HEK293 (cell line): ENCODE data around the gene LDB1.

ENCODE experiments used
- AEBP2 ChIP-seq: fragments of 450-650 bp; formaldehyde crosslinking; IDR thresholded peaks from 2 replicates; pipeline ENCODE4 v1.5.1; 2016; ENCODE audit warnings: missing biosample characterization, missing genetic modification characterization, borderline replicate concordance
- GLI4 ChIP-seq: fragments of 450-650 bp; formaldehyde crosslinking; IDR thresholded peaks from 2 replicates; pipeline ENCODE4 v1.5.1; 2016; ENCODE audit warnings: missing biosample characterization, missing genetic modification characterization
- RBAK ChIP-seq: fragments of 450-650 bp; formaldehyde crosslinking; IDR thresholded peaks from 2 replicates; pipeline ENCODE4 v1.5.1; 2016; ENCODE audit warnings: missing biosample characterization, missing genetic modification characterization
- TRIM28 ChIP-seq: IDR thresholded peaks from 2 replicates; pipeline ENCODE4 v1.6.1; 2011; ENCODE audit warnings: low read length, control low read depth, borderline replicate concordance
- TSHZ1 ChIP-seq: fragments of 450-650 bp; formaldehyde crosslinking; IDR thresholded peaks from 2 replicates; pipeline ENCODE4 v1.5.1; 2016; ENCODE audit warnings: missing biosample characterization, missing genetic modification characterization, borderline replicate concordance
- ZBTB10 ChIP-seq: fragments of 450-650 bp; formaldehyde crosslinking; IDR thresholded peaks from 2 replicates; pipeline ENCODE4 v1.5.1; 2016; ENCODE audit warnings: missing biosample characterization, missing genetic modification characterization
- ZEB2 ChIP-seq: fragments of 450-650 bp; formaldehyde crosslinking; IDR thresholded peaks from 2 replicates; pipeline ENCODE4 v1.5.1; 2016; ENCODE audit warnings: missing biosample characterization, missing genetic modification characterization
- ZNF16 ChIP-seq: fragments of 450-650 bp; formaldehyde crosslinking; IDR thresholded peaks from 2 replicates; pipeline ENCODE4 v1.5.1; 2016; ENCODE audit warnings: low read depth, missing biosample characterization, missing genetic modification characterization
- ZNF175 ChIP-seq: fragments of 450-650 bp; formaldehyde crosslinking; IDR thresholded peaks from 2 replicates; pipeline ENCODE4 v1.5.1; 2016; ENCODE audit warnings: missing biosample characterization, missing genetic modification characterization
- ZNF2 ChIP-seq: fragments of 450-650 bp; formaldehyde crosslinking; IDR thresholded peaks from 2 replicates; pipeline ENCODE4 v1.5.1; 2016; ENCODE audit warnings: missing biosample characterization, missing genetic modification characterization
- ZNF518A ChIP-seq: fragments of 450-650 bp; formaldehyde crosslinking; conservative IDR thresholded peaks from 2 replicates; pipeline ENCODE4 v1.5.1; 2016; ENCODE audit warnings: low read depth, missing biosample characterization, missing genetic modification characterization
- ZNF544 ChIP-seq: fragments of 450-650 bp; formaldehyde crosslinking; IDR thresholded peaks from 2 replicates; pipeline ENCODE4 v1.5.0; 2017; ENCODE audit warnings: missing biosample characterization, missing genetic modification characterization
- ZNF639 ChIP-seq: fragments of 450-650 bp; formaldehyde crosslinking; IDR thresholded peaks from 2 replicates; pipeline ENCODE4 v1.5.1; 2016; ENCODE audit warnings: missing biosample characterization, missing genetic modification characterization
- ZSCAN18 ChIP-seq: fragments of 450-650 bp; formaldehyde crosslinking; IDR thresholded peaks from 2 replicates; pipeline ENCODE4 v1.5.1; 2016; ENCODE audit warnings: missing biosample characterization, missing genetic modification characterization
- ZSCAN30 ChIP-seq: fragments of 450-650 bp; IDR thresholded peaks from 2 replicates; pipeline ENCODE4 v1.5.1; 2018; ENCODE audit warnings: missing biosample characterization, mild to moderate bottlenecking, missing genetic modification characterization, moderate library complexity
- TF ChIP-seq, protein P1 (sequence below): fragments of 450-650 bp; formaldehyde crosslinking; IDR thresholded peaks from 2 replicates; pipeline ENCODE4 v1.5.0; 2017; ENCODE audit warnings: missing biosample characterization, missing genetic modification characterization, borderline replicate concordance
- TF ChIP-seq, protein P2 (sequence below): fragments of 450-650 bp; formaldehyde crosslinking; IDR thresholded peaks from 2 replicates; pipeline ENCODE4 v1.5.1; 2016; ENCODE audit warnings: missing biosample characterization, missing genetic modification characterization

The LDB1 gene

GRCh38 chr10:102133373-102134195 lies 13.4 kb upstream of the LDB1 start (continued):
- TF ChIP-seq AEBP2 (tag by site-specific recombination) (no peak), ZEB2 (tag by site-specific recombination) (no peak; the same call in 1 of the 2 replicates), GLI4 (tag by site-specific recombination) (no peak), ZNF2 (tag by site-specific recombination) (no peak), ZSCAN18 (tag by site-specific recombination) (0 out of 2 replicates have a peak, but pooled peaks have one; percentile 28), ZNF518A (tag by site-specific recombination) (no peak), TRIM28 (no peak), ZNF639 (no peak; the same call in 1 of the 2 replicates), ZBTB10 (tag by site-specific recombination) (peak; percentile 73), ZNF16 (no peak), TSHZ1 (tag by site-specific recombination) (no peak), RBAK (tag by site-specific recombination) (no peak), ZNF544 (tag by site-specific recombination) (no peak), ZNF175 (tag by site-specific recombination) (no peak), ZSCAN30 (peak; percentile 78)
- TF ChIP-seq, protein P1, sequence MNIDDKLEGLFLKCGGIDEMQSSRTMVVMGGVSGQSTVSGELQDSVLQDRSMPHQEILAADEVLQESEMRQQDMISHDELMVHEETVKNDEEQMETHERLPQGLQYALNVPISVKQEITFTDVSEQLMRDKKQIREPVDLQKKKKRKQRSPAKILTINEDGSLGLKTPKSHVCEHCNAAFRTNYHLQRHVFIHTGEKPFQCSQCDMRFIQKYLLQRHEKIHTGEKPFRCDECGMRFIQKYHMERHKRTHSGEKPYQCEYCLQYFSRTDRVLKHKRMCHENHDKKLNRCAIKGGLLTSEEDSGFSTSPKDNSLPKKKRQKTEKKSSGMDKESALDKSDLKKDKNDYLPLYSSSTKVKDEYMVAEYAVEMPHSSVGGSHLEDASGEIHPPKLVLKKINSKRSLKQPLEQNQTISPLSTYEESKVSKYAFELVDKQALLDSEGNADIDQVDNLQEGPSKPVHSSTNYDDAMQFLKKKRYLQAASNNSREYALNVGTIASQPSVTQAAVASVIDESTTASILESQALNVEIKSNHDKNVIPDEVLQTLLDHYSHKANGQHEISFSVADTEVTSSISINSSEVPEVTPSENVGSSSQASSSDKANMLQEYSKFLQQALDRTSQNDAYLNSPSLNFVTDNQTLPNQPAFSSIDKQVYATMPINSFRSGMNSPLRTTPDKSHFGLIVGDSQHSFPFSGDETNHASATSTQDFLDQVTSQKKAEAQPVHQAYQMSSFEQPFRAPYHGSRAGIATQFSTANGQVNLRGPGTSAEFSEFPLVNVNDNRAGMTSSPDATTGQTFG = no peak
- TF ChIP-seq, protein P2, sequence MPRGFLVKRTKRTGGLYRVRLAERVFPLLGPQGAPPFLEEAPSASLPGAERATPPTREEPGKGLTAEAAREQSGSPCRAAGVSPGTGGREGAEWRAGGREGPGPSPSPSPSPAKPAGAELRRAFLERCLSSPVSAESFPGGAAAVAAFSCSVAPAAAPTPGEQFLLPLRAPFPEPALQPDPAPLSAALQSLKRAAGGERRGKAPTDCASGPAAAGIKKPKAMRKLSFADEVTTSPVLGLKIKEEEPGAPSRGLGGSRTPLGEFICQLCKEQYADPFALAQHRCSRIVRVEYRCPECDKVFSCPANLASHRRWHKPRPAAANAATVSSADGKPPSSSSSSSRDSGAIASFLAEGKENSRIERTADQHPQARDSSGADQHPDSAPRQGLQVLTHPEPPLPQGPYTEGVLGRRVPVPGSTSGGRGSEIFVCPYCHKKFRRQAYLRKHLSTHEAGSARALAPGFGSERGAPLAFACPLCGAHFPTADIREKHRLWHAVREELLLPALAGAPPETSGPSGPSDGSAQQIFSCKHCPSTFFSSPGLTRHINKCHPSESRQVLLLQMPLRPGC = no peak
